GM18517 (cell line): Measurements from ENCODE around the gene STX5.
A peak's percentile ranks its signal among the peaks of the same experiment; 100 is the strongest.
"Not testable (repeated sequence)": the region's sequence is repeated elsewhere in the genome, so short reads cannot be mapped to it uniquely, and the experiment has no call there.

ENCODE experiments used
- ATAC-seq: cut with Tn5 transposase; IDR thresholded peaks from one replicate; pipeline ENCODE4 v1.9.1; 2021; ENCODE audit warnings: mild to moderate bottlenecking, moderate library complexity; ENCODE audit not compliant: unreplicated experiment

Gene STX5

GRCh38 chr11:62832336-62833234, 734 bp upstream of the STX5 start, which contains the start of gene TEX54:
Gene TEX54 (minus strand): TSS chr11:62832841.
- ATAC-seq, result peak; percentile 8

GRCh38 chr11:62830904-62831519, 839 bp downstream of the STX5 start:
- ATAC-seq, result no peak

GRCh38 chr11:62828130-62828529, 3.7 kb downstream of the STX5 start:
- ATAC-seq, result not testable (repeated sequence)

- no peak for ATAC-seq
These were observed 8.2 kb downstream of the STX5 start for GRCh38 chr11:62823677-62824076.

- no peak for ATAC-seq
These were observed 14.7 kb downstream of the STX5 start for GRCh38 chr11:62817129-62817528.

- no peak for ATAC-seq
These were observed 15.3 kb downstream of the STX5 start for GRCh38 chr11:62816557-62816956.

- ATAC-seq, result no peak
These were observed 20.2 kb downstream of the STX5 start for GRCh38 chr11:62811659-62812058.

- no peak for ATAC-seq
These were observed 21.1 kb downstream of the STX5 start for GRCh38 chr11:62810748-62811147.

- ATAC-seq, result no peak
These were observed 25.2 kb downstream of the STX5 start for GRCh38 chr11:62806611-62807121.

GRCh38 chr11:62805961-62806441, 25.9 kb downstream of the STX5 start:
- no peak for ATAC-seq

- peak; percentile 81 for ATAC-seq
These were observed 26.6 kb downstream of the STX5 start, which contains the start of gene NXF1 for GRCh38 chr11:62805076-62805892. Gene NXF1 (minus strand): TSS chr11:62805440. CDS start chr11:62805356, 84 bp downstream.

GRCh38 chr11:62804310-62805075, 27.4 kb downstream of the STX5 start:
- ATAC-seq, result no peak

GRCh38 chr11:62801071-62801470, 30.8 kb downstream of the STX5 start:
- no peak for ATAC-seq

GRCh38 chr11:62799486-62799885, 32.4 kb downstream of the STX5 start:
- ATAC-seq, result no peak

- ATAC-seq, result no peak
These were observed 35.6 kb downstream of the STX5 start for GRCh38 chr11:62796281-62796680.

- no peak for ATAC-seq
These were observed 37.6 kb downstream of the STX5 start for GRCh38 chr11:62794201-62794775.

GRCh38 chr11:62792202-62792575, 39.7 kb downstream of the STX5 start:
- ATAC-seq, result no peak

GRCh38 chr11:62791501-62792201, 40.2 kb downstream of the STX5 start, which contains the start of gene TMEM223:
Gene TMEM223 (minus strand): TSS chr11:62792006. CDS start chr11:62791994, 12 bp downstream.
- ATAC-seq, result no peak

- ATAC-seq, result no peak
These were observed 42.3 kb downstream of the STX5 start for GRCh38 chr11:62789576-62789975.
